ENCODE measurements around the gene MSLN.

Gene MSLN

GRCh38 chr16:778447-778846 is 17.9 kb downstream of the MSLN start:
- no peak for DNase-seq

- DNase-seq: no peak
Observed at GRCh38 chr16:778909-779527, 18.5 kb downstream of the MSLN start.

GRCh38 chr16:779561-779960 is 19.0 kb downstream of the MSLN start:
- DNase-seq: no peak

GRCh38 chr16:780296-780695 is 19.8 kb downstream of the MSLN start:
- no peak for DNase-seq

- no peak for DNase-seq
Observed at GRCh38 chr16:781346-782010, 20.9 kb downstream of the MSLN start.

- no peak for DNase-seq
Observed at GRCh38 chr16:782258-782657, 21.7 kb downstream of the MSLN start.

- no peak for DNase-seq
Observed at GRCh38 chr16:782766-783403, 22.4 kb downstream of the MSLN start.

- DNase-seq: no peak
Observed at GRCh38 chr16:783404-784161, 23.0 kb downstream of the MSLN start.

GRCh38 chr16:784431-784830 is 23.9 kb downstream of the MSLN start:
- no peak for DNase-seq

- no peak for DNase-seq
Observed at GRCh38 chr16:785563-786535, 25.3 kb downstream of the MSLN start.

GRCh38 chr16:787321-787966 is 26.9 kb downstream of the MSLN start:
- no peak for DNase-seq

- no peak for DNase-seq
Observed at GRCh38 chr16:787978-788398, 27.5 kb downstream of the MSLN start, which contains the start of gene RPUSD1. RPUSD1 (minus strand) TSS chr16:788381; CDS start chr16:787737, 644 bp downstream.

- no peak for DNase-seq
Observed at GRCh38 chr16:788399-789126, 28.0 kb downstream of the MSLN start, which contains the start of gene CHTF18. CHTF18 (plus strand) TSS chr16:788620; CDS start chr16:788685, 65 bp downstream.

GRCh38 chr16:789191-789850 is 28.8 kb downstream of the MSLN start:
- no peak for DNase-seq

- no peak for DNase-seq
Observed at GRCh38 chr16:790086-790485, 29.6 kb downstream of the MSLN start.

GRCh38 chr16:791131-791530 is 30.6 kb downstream of the MSLN start:
- no peak for DNase-seq

GRCh38 chr16:792221-792995 is 31.9 kb downstream of the MSLN start:
- DNase-seq: no peak

- DNase-seq: no peak
Observed at GRCh38 chr16:793414-793813, 32.9 kb downstream of the MSLN start.

GRCh38 chr16:794091-794822 is 33.7 kb downstream of the MSLN start:
- DNase-seq: no peak

All from SIG-M5 (cell line).